HPDE6-E6E7 (cell line): ENCODE data around the gene FSD2.
"Not testable (repeated sequence)": the region's sequence is repeated elsewhere in the genome, so short reads cannot be mapped to it uniquely, and the experiment has no call there.

ENCODE experiments used
- DNase-seq: peaks from one replicate; pipeline ENCODE4 v3.0.0; 2011; ENCODE audit warnings: missing footprints; ENCODE audit errors: extremely low spot score

The FSD2 gene

DNA sequence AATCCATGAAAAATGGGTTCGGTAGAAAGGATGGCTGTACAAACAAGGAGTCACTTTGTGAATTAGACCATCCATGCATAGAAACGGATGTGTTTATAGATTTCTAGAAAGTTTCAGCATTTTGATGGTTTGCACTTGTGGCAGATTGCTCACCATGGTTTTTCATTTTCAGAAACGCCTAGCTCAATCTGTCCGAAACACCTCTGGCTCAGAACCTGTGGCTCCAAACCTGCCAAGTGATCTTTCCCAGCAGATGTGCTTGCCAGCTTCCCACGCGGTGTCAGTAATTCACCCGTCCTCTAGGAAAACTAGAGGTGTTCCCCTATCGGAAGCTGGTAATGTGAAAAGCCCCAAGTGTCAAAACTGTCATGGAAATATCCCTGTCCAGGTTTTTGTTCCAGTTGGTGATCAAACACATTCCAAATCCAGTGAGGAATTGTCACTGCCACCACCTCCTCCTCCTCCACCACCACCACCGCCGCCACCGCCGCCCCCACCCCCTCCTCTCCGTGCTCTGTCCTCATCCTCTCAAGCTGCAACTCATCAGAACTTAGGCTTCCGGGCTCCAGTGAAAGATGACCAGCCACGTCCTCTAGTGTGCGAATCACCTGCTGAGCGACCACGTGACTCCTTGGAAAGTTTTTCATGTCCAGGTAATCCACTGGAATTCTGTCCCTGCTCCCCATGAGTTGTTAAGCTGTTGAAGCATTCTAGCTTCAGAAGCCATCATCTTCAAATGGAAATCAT, 24.7 kb upstream of the FSD2 start:
- no peak for DNase-seq

DNA sequence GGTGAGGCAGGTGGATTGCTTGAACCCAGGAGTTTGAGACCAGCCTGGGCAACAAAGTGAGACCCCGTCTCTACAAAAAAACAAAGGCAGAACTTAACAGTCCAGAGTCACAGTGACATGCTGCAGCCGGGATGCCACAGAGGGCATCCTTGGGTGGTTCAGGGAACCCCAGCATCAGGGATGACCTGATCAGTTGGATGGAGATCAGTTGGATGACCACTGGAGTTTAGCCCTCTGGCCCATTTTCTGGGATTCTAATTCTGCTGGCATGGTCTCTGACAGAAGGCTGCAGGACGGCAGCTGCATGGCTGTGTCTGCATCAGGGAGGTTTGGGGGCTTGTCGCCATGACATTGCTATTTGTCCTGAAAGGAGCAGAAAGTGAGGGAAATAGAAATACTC, 23.4 kb upstream of the FSD2 start:
- no peak for DNase-seq

DNA sequence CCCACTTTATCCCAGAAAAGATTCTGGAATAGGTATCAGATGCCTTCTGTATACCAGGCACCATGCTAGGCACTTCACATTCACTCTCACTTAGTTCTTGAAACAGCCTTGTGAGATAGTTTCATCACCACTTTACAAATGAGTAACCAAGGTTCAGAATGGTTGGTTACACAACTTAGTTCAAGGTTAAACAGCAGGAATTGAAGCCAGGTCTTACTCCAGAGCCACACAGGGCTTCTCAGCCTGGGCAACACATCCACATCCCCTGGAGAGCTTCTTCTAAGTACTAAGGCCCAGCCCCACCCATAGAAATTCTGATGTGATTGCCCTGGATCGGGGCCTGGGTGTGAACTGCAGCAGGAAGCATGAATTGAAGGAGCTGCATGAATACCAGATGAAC, 22.2 kb upstream of the FSD2 start:
- DNase-seq: no peak

DNA sequence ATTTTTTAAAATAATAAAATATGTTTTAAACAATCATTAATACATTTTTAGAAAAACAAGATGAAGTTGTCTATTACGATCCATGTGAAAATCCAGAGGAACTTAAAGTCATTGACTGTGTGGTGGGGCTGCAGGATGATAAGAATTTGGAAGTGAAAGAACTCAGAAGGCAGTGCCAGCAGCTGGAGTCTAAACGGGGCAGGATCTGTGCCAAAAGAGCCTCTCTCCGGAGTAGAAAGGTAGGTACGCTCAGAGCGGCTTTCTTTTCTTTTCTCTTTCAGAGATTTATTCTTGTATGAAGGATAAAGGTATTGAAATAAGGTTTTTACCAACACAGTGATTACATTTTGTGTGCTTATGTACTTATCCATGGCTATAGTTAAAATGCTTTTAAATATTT, 17.2 kb upstream of the FSD2 start:
- no peak for DNase-seq

DNA sequence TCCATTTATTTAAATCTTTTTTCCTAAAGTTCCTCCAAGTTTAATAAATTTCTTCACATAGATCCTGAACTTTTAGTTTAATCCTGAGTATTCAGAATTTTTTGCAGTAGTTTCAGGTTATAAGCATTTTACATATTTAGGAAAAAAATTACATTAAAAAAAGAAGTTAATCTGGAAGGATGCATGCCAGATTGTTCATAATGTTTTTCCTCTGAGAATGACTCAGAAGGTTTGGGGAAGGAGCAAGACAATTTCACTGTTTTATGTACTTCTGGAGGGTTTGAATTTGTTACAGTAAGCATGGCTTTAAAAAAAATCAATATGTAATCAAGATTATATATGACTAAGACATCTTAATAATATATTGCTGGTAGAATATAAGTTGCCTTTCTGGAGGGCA, 16.0 kb upstream of the FSD2 start:
- DNase-seq: not testable (repeated sequence)

DNA sequence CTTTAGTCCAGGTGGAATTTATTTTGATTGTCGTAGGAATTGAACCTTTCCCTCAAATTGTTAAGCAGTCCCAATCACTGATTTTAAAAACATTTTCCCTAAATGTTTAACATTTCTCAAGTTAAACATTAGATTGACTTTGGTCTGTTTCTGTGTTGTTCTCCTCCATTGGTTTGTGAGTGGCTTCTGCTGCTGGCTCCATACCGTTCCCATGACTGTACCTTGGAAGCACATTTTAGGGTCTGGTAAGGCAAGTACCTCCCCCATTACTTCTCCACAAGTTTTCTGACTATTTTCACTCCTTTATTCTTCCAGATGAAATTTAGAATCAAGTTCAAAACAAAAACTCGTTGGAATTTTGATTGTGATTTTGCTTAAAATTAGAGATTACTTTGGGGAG, 15.5 kb upstream of the FSD2 start:
- not testable (repeated sequence) for DNase-seq

DNA sequence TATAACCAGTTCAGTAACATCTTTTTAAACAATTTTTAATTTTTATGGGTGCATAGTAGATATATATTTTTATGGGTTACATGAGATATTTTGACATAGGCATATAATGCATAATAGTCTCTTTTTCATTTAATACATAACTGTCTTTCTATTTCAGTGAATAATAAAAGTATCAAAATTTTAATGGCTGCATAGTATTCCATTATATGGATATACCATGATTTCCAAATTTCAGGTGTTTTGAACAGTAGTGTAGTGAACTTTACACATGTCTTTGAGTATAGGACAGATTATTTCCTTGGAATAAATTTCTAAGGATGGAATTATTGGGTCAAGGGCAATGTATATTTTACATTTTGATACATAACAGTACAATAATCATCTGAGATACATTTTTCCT, 14.3 kb upstream of the FSD2 start:
- no peak for DNase-seq

DNA sequence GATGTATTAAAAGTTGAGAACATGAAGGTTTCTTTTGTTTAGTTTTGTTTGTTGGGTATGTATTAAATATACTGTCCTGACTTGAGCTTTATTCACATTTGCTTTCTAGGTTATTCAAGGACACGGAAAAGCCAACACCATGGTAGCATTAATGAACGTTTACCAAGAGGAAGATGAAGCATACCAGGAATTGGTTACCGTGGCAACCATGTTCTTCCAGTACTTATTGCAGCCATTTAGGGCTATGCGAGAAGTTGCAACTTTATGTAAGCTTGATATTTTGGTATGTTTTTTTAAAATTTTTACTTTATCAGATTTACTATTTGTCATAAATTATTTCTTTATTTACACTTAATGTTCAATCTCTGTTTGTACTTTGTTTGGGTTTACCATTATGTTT, 7.1 kb upstream of the FSD2 start:
- no peak for DNase-seq

DNA sequence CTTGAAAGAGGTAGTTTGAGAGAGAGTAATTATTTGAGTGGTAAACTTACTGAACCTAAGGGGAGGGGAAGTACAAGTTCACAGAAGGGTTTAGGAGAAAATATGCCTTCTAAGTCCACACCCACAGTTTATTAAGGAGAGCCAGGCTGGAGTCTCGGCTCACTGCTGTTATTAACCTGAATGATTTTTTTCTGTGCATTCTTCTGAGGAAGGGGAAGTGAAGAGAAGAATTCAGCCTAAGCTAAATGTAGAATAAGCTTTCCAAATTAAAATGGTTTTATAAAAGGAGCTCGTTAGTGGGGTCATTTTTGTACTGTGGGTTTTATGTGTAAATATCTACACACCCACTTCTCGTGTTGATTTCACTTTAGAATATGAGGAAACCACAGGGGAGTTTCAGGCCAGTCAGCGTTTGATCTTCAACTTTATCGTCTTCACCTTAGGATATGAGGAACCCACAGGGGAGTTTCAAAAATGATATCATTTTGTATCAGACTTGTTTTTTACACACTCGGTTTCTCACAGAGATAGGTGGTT, 5.1 kb upstream of the FSD2 start:
- no peak for DNase-seq

DNA sequence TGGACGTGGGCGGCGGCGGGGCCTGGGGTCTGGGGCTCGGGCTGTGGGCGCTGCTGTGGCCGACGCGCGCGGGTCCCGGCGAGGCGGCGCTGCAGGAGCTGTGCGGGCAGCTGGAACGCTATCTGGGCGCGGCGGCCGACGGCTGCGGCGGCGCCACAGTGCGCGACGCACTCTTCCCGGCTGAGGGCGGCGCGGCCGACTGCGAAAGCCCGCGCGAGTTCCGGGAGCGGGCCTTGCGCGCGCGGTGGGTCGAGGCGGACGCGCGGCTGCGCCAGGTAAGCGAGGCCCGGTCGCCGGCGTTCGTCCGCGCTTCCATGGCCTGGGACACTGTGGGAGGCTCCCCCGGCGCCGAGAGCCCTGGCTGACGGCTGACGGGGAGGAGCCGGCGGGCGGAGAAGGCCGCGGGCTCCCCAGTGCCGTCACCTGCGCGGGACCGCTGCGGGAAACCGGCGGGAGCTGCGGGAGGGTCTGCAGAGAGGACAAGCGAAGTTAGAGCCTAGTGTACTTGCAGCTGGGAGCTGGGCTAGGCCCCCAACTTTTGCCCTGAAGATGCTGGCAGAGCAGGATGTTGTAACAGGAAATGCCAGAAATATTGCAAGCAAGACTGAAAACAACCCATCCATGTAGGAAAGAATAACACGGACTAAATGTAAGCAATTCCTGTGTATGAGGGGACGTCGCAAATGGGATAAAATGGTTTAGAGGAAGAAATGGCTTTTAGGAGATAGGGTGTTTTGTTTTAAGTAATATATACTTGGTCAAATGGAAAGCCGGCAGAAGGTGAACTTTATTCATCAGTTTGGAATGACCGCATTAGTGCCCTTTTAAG, 4.4 kb upstream of the FSD2 start:
- DNase-seq: no peak

DNA sequence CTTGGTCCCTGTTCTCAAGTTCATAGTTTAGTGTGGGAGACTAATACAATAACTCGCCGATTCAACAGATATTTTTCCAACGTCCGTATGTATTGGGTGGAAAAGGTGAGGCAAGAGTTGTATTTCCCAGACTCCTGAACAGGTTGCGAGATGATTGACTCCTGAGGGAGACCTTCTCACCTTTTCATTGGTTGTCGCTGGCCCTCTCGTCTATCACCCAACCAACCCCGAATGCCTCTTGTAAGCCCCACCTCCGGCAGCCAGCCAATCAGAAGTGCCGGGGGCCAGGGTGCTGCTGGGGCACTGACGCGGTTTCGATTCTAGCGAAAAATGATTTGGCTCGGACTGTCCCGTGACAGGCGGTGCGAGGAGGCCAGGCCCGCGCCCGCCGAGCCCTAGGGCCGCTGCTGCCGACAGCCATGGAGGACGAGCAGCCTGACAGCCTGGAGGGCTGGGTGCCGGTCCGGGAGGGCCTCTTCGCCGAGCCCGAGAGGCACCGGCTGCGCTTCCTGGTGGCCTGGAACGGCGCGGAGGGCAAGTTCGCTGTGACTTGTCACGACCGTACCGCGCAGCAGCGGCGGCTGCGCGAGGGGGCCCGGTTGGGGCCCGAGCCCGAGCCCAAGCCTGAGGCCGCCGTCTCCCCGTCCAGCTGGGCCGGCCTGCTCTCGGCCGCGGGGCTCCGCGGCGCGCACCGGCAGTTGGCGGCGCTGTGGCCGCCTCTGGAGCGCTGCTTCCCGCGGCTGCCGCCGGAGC, 3.6 kb upstream of the FSD2 start, which contains the start of gene WHAMM:
Gene WHAMM, plus strand, starts transcription at position 321 of the 753 bp plus-strand sequence. Its CDS starts 99 bp downstream, at position 420.
- peak; percentile 98 for DNase-seq

DNA sequence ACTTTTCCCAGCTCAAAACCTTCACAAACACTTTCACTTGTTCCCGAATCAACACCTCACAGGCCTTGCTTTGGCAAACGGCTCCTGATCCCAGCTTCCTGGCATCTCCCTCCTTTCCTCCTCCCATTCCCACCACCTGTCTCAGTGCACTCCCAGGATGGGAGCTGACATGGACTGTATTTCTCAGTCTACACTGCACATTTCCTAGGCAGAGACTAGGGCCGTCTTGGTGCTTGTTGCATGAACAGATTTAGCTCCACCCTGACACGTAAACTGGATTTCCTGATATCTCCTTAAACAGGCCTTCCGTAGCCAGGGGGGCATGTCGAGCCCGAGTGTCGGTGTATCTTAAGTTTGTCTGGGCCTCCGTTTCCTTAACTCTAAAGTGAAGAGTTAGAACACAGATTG, 2.8 kb upstream of the FSD2 start:
- no peak for DNase-seq

DNA sequence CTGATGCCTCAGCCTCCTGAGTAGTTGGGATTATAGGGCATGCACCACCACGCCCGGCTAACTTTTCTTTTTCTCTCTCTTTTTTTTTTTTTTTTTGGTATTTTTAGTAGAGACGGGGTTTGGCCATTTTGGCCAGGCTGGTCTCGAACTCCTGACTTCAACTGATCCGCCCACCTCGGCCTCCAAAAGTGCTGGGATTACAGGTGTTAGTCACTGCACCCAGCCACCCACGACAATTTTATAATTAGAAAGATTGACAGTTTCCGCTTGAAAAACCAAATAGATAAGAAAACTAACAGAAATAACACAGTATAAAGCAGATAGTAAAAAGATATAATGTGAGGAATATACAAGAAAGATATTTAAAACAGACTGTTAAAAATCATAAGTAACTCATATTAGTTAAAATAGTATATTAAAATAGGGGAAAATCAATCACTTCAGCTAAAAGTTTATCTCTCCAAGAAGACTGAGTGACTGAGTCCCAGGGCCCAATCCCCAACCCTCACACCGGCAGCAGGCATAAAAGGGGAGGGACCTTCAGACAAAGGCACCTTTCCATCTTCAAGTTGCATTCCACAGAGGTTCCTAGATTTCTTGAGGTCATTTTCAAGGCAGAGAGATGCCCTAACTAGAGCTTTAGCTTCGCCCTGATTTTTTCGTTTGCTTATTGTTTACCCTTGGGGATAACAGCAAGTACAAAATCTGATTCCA, 2.2 kb upstream of the FSD2 start:
- no peak for DNase-seq

DNA sequence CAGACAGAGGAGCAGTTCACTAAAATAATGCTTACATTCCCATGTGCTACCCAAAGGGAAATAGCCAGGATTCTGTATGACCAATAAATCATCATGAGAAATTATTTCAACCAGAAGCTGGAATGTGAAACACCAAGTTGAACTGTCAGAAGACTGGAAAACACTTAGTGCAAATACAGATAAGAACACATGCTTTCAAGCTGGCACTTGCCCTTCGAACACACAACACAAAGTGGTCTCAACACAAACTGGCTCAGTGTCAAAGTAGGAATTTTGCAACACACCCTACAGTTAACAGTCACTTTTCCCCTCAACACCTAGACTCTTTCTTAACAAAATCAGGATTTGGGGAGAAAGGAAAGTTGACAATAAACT, 1.3 kb downstream of the FSD2 start:
- no peak for DNase-seq

DNA sequence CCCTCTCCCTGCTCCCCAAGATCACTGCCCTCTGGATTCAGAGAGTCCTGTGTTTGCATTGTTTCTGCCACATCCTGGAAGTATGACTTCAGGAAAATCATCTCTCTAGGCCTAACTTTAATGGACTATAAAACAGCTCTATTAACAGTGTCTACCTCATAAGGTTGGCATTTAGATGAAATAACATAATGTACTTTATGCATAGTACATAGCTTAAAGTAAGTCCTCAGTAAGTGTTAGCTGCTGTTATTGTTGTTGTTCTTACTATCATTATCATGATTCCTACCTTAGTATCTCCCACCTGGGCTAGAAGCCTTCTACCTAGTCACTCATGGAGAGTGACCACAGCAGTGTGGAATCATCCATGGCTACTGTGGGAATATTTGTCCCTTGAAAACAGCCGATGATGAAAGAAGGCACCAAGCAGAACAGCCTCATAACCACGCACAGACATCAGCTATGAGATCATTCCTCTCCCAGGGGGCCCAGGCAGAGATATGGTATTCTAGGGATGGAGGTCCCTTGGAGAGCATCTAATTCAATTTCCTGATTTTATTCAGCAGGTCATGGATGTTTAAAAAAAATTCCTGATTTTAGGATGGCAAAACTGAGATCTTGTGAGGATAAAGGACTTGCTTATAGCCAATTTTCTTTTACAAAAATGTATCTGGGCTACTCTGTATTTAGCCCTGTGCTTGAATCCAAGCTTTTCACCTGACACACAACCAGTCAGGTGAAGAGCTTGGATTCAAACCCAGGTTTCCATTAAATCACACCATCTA, 1.9 kb downstream of the FSD2 start:
- no peak for DNase-seq

DNA sequence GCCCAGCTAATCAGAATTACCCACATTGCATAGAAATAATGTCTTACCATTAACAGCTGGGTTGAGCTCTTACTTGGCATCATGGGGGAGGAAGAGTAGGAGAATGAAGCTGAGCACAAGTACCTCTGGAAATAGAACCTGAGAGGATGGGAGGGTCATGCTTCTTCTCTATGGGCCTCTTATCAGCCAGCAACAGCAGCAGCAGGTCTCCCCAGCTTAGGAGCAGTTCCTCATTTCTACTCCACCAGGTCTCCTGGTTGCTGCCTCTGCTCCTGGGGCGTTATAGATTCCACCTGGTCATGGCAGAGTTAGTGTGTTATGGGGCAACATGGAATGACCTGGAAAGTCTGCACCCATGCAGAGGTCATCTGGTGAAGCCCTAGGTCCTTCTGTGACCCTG, 3.4 kb downstream of the FSD2 start:
- DNase-seq: no peak

DNA sequence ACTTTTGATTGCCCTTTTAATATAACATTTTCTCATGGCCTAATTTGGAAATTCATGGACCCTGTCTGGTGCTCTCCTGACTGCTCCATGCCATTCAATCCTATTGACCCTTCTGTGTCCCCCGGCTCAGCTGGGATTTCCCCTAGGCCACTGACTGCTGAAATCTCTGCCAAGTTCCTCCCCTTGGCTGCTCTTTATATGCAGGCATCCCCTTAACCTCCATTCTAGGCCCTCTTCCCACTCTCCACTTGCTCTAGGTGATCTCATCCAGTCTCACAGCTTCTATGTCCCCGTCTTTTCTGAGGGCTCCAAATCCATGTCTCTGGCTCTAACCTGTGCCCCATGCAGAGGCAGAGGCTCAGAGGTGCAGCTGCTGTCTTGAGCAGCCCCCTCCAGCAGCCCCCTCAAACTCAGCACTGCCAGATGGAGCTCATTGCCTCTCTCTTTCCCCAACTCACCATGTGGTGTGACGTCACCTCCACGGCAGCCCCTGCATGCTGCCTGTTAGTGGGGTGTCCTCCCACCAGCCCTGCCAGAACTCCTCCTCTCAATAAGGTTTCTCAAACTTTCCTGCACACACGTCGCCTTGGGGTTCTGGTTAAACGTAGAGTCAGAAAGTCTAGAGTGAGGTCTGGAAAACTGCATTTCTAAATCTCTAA, 6.6 kb downstream of the FSD2 start:
- no peak for DNase-seq

DNA sequence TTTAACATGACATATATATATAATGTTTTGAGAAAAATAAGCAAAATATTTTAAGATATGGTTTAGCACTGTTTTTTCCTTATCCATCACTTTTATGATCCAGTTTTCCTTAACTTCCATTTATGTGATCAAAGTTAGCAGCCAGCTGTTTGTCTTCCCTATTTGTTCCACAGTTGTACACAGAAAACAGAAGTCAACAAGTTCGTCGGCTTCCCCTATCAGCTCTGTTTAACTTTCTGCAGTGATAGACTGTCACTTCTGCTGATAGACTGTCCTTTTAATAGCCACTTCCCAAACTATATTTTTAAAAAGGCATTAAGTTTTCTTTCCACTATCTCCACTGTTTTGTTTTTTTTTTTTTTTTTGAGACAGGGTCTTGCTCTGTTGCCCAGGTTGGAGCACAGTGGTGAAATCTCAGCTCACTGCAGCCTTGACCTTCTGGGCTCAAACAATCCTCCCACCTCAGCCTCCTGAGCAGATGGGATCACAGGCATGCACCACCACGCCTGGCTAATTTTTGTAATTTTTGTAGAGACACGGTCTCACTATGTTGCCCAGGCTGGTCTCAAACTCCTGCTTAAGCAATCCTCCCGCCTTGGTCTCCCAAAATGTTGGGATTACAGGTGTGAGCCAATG, 7.2 kb downstream of the FSD2 start:
- no peak for DNase-seq

DNA sequence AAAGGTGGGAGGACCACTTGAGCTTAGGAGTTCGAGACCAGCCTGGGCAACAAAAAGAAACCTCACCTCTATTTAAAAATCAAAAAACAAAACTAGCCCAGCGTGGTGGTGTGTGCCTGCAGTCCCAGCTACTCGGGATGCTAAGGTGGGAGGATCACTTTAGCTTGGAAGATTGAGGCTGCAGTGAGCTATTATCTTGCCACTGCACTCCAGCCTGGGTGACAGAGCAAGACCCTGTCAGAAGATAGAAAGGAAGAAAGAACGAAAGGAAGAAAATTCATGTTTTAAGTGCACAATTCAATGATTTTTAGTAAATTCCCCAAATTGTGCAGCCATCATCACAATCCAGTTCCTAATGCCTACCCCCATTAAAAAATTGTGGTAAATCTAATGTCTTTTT, 7.8 kb downstream of the FSD2 start:
- no peak for DNase-seq

DNA sequence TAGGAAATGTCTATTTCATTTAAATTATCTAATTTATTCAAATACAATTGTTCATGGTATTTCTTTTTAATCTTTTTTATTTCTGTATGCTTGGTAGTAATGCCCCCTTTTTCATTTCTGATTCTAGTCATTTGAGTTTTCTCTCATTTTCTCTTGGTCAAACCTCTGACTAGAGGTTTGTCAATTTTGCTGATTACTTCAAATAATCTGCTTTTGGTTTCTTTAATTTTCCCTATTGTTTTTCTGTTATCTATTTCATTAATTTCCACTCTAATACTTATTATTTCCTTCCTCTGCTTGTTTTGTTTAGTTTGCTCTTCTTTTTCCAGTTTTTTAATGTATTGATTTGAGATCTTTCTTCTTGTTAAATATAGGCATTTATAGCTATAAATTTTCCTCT, 12.1 kb downstream of the FSD2 start:
- no peak for DNase-seq
